ENCODE results near the gene OMA1.

- TF ChIP-seq CTCF (conservative IDR thresholded peaks at IDR 0.05; ENCODE audit: low read depth, low read length): no peak
- TF ChIP-seq EZH2 (IDR thresholded peaks at IDR 0.05; ENCODE audit: borderline replicate concordance, low read depth, low read length, poor library complexity, severe bottlenecking): no peak
Measured at GRCh38 chr1:58528518-58528917, 18.0 kb downstream of the OMA1 start.

Data from A673 (cell line).